Posterior cingulate gyrus (tissue), 11 donors: ENCODE measurements around the gene PLA2G3.

Source experiments
- DNase-seq, 10 donors: peaks; one replicate each; pipeline versions ENCODE4 v3.0.0 to v3.0.0-alpha.2; 2020 to 2021; ENCODE audit warnings: mixed read lengths in 3 of 10
- intact Hi-C: fragments of 100-400 bp; cut with DNase I; formaldehyde crosslinking; loops from one replicate; pipeline ENCODE4 v1.15.1; 2023

The PLA2G3 gene

DNA sequence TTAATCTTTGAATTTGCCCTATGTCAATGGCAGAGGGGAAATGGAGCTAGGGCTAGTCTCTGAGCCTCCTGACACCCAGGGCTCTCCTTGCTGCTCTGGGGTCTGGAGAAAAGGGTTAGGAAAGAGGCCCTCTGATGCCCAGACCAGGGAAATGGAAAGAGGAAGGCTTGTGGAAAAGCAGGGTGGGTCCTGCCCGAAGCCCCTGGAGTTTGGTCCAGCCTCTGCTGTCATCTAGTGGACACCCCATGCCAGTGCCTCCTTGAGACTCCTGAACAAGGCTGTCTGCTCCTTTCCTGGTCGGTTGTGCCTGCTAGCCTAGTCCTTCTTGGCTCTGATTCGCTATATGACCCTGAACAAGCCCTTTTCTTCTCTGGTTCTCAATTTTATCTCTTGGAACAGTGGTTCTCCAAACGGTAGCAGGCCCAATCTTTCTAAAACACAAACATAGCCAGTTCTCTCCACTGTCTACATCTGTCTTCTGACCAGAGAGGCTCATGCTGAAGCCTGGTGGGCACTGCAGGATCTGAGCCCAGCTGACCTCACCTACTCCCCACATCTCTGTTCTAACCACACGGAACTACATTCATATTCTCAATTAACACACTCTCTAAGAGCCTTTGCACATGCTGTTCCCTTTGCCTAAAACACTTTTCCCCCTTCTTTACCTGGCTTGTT lies 8.8 kb upstream of the PLA2G3 start:
- peak in 9 of 10 donors; percentile 52 to 95 (median 72) for DNase-seq
- intact Hi-C loops: loop anchor here (2.0 to 5.0 kb wide), 3 partner anchors 42 to 202 kb away; partner anchors contain the start of gene SELENOM

GRCh38 chr22:31148488-31148887 lies 8.2 kb upstream of the PLA2G3 start:
- intact Hi-C loops: loop anchor here (2.0 to 5.0 kb wide), 3 partner anchors 41 to 201 kb away; partner anchors contain the start of gene SELENOM
- no peak for DNase-seq

DNA sequence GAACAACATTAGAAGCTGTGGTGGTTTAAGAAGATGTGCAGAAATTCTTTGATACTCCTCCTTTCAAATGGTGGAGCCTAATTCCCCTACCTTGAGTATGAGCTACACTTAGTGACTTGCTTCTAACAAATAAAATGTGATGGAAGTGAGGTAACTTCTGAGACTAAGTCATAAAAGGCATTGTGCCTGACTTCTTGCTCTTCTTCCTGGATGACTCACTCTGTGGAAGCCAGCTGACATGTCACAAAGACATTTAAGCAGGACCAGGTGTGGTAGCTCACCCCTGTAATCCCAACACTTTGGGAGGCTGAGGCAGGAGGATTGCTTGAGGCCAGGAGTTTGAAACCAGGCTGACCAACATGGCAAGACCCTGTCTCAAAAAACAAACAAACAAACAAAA lies 3.9 kb upstream of the PLA2G3 start:
- intact Hi-C loops: no loop called here
- DNase-seq: no peak

GRCh38 chr22:31143537-31143936 lies 3.2 kb upstream of the PLA2G3 start:
- DNase-seq: peak in 2 of 10 donors; percentile 33 to 60
- intact Hi-C loops: no loop called here

GRCh38 chr22:31143038-31143437 lies 2.7 kb upstream of the PLA2G3 start:
- no peak for DNase-seq
- intact Hi-C loops: no loop called here

DNA sequence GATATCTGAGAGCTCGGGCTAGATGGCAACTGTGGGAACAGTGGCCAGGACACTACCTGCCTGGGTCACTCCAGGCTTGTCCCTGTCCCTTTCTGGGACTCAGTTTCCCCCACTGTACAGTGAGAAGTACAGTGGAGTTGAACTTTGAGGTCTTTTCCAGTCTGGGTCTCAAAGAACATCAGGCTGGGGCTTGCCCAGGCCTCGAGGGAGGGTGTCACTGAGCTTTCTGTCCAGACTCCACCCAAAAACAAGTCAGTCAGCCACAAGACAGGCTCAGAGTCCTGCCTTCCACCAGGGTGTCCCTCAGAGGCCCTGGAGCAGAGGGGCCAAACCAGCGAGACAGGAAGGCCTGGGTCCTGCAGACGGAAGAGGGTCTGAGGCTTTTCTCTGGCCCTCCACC lies 2.0 kb upstream of the PLA2G3 start:
- no peak for DNase-seq
- intact Hi-C loops: no loop called here

DNA sequence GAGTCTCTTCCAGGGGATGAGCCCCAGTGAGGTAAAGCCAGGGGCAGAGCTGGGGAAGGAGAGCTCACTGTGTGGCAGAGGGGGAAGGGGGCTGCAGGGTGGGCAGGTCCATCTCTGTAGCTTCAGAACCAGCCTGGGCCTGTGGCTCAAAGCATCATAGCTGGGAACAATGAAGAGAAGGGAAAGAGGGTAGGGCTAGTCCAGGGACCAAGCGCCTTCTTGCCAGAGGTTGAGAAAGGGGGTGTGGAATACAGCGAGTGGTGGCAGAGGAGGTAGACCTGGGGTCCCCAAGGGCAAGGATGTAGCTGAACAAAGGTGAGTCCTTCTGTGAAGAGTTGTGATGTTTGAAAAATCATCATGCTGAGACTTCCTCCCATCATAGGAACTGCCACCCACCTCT lies 1.2 kb upstream of the PLA2G3 start:
- DNase-seq: no peak
- intact Hi-C loops: no loop called here

DNA sequence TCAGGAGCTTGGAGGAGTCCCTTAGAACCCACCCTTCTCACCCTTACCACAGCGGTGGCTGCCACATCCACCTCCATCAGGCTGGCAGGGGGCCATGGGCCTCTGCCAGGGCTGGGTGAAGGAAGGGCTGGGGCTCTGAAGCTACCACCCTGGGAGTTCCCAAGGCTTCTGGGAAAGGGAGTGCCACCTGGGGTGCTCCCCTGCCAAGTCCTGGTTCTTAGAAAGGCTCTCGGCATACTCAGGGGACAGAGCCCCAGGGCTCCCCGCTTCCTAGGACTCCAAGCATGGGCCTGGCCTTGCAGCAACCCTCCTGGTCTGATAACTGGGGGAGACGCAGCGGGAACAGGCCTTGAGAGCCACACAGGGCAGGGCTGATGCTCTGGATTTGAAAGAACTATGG lies 438 bp upstream of the PLA2G3 start:
- intact Hi-C loops: no loop called here
- DNase-seq: peak in 1 of 10 donors; percentile 65

- intact Hi-C loops: no loop called here
- peak in 1 of 10 donors; percentile 16 for DNase-seq
These were observed 1.2 kb downstream of the PLA2G3 start for GRCh38 chr22:31139066-31139465.

DNA sequence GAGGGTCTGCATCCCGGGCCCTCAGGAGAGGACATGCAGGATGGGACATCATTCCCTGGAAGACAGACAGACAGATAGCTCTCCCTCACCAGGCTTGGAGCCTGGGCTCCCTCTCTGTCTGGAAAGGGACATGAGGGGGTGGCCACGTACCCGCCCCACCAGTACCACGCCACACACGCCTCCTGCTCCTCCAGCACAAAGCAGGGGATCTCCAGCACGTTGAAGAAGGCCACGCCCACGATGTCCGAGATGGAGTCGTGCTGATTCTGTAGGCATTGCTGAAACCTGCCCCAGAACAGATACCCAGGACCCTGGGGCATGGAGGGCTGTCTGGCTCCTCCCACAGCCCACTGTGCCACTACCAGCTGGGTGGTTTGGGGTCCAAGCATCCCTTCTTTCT lies 2.2 kb downstream of the PLA2G3 start:
- DNase-seq: peak in 1 of 10 donors; percentile 55
- intact Hi-C loops: no loop called here

- intact Hi-C loops: no loop called here
- DNase-seq: peak in 1 of 10 donors; percentile 43
These were observed 2.6 kb downstream of the PLA2G3 start for GRCh38 chr22:31137721-31138120.

DNA sequence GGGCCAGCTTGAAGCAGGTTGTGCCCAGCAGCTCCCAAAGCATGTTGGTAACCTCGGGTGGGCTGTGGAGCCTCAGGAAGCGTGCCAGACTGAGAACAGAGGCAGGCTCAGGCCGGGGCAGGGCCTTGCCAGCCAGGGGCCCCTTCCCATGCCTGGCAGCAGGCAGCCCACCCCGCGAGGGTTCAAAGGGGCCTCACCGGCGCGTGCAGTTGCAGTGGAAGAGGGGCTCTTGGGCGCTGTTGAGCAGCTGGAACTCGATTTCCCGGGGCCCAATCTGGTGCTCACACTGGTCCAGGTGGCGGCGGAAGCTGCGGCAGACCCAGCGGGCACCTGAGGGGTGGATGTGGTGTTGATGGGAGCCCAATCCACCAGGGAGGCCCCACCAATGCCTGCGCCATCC lies 3.6 kb downstream of the PLA2G3 start:
- DNase-seq: peak in 1 of 10 donors; percentile 51
- intact Hi-C loops: no loop called here

GRCh38 chr22:31136155-31136554 lies 4.2 kb downstream of the PLA2G3 start:
- intact Hi-C loops: no loop called here
- DNase-seq: peak in 1 of 10 donors; percentile 38

GRCh38 chr22:31135706-31136105 lies 4.6 kb downstream of the PLA2G3 start:
- intact Hi-C loops: no loop called here
- no peak for DNase-seq

DNA sequence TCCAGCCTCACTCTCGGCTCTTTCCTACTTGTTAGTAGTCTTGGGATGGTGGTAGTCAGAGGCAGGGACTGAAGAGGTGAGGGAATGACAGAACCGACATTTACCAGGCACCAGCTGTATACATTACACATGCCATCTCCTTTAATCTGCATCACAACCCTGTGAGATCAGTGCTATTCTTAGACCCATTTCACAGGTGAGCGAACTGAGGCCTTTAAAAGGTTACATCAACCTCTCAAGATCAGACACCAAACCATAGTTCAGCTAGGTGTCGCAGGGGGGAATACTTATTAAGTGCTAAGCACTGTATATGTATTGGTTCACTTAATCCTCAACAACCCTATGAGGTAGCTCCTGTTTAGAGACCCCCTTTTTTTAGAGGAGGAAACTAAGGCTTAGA lies 5.6 kb downstream of the PLA2G3 start:
- intact Hi-C loops: no loop called here
- no peak for DNase-seq

DNA sequence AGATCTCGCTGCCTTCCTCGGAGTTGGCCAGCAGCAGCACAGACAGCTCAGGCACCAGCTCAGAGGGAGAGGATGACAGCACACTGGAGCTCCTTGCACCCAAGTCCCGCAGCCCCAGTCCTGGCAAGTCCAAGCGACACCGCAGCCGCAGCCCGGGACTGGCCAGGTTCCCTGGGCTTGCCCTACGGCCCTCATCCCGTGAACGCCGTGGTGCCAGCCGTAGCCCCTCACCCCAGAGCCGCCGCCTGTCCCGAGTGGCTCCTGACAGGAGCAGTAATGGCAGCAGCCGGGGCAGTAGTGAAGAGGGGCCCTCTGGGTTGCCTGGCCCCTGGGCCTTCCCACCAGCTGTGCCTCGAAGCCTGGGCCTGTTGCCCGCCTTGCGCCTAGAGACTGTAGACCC lies 6.4 kb downstream of the PLA2G3 start:
- intact Hi-C loops: no loop called here
- DNase-seq: no peak

DNA sequence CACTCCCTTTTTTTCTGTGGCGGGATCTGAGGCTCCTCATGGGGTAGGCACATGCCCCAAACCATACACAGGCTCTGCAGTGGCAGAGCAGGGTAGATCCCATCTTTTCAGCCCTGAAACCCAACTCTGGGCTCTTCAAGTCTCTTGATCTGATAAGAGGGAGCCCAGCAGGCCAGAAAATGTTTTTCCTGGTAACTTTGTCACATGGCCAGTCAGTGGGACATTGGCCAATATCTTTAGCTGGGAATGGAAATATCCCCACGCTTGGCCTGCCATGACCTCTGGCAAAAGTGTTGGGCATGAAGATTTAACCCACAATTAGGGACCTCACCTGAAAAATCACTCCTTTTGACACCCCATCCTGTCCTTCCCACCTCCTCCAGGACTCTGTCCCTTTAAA lies 9.4 kb downstream of the PLA2G3 start:
- peak in 1 of 10 donors; percentile 16 for DNase-seq
- intact Hi-C loops: no loop called here

- intact Hi-C loops: no loop called here
- DNase-seq: peak in 1 of 10 donors; percentile 57
These were observed 12.2 kb downstream of the PLA2G3 start for GRCh38 chr22:31128156-31128555.

GRCh38 chr22:31127181-31127772 lies 13.0 kb downstream of the PLA2G3 start:
- peak in 1 of 10 donors; percentile 73 for DNase-seq
- intact Hi-C loops: no loop called here

DNA sequence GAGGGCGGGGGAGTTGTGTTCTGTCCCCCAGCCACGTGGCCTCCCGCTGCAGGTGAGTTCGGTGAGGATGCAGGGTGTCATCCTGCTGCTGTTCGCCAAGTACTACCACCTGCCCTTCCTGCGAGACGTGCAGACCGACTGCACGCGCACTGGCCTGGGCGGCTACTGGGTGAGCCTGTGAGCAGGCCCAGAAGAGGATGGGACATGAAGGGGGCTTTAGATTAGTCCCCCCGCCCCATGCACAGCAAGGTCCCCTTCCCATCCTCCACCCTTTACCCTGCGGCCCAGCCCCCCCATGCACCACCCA lies 13.5 kb downstream of the PLA2G3 start:
- peak in 1 of 10 donors; percentile 76 for DNase-seq
- intact Hi-C loops: no loop called here

DNA sequence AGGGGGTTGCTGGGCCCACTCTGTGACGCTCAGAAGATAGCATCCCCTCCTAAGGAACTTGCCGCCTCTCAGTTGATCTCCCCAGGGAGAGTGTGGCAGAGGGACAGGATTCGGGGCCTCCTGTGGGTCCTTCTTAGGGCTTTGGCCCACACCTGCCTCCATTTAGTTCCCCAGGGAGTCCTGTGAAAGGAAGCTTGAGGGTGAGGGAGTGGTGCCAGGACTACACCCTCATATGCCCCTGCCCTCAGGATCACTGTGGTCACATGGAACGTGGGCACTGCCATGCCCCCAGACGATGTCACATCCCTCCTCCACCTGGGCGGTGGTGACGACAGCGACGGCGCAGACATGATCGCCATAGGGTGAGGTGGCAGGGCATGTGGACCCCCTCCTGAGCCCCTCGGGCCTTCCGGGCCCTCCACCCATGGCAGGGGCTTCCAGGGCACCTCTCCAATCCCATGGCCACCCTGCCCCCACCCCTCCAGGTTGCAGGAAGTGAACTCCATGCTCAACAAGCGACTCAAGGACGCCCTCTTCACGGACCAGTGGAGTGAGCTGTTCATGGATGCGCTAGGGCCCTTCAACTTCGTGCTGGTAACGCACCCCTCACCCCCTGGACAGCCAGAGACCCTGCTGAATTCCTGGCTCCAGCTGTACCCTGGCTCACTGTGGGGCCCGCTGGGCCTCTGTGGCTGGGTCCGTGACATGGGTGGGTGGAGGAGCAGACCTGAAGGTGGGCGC lies 14.0 kb downstream of the PLA2G3 start:
- DNase-seq: peak in 1 of 10 donors; percentile 58
- intact Hi-C loops: no loop called here
